ENCODE measurements around the gene RAD51B. TPM values are rescaled to one million over a fixed set of nuclear protein-coding genes. Genes with fewer than 3 reads are reported as not detected.

The RAD51B gene
- total and polyA plus RNA-seq, 4 donors, result 2.5 to 95.0 (median 9.6) TPM

DNA sequence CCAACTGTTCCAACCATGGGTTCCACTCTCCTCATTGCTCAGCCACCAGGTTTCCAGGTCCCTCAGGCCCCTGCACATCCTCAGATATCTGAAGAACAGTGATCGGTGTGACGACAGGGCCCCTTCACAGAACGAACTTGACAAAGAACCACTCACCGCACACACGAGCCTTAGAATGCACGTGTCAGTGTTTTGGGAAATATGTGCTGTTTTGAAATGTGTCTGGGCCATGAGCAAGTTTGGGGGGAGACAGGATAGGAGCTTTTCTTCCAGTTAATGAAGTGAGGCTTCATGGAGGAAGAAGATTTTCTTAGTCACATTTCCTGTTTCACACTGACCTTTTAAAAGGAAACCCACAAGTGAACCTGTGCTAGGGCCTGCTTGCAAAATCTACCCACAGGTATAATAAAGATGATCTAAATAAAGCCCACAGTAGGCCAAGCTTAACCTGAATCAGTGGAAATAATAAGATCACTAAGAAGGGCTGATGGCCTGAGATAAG is 914.7 kb downstream of the RAD51B start:
- DNase-seq (peak in 1 of 3 donors; percentile 56), ATAC-seq (ENCODE audit: insufficient read depth, low FRiP score) (no peak)
- Histone ChIP-seq H3K27me3 (ENCODE audit: control insufficient read depth in 3 of 3, insufficient read depth in 3 of 3, low read length in 2 of 3) (no peaks in the 10 kb centered on the region), H3K27ac (ENCODE audit: low read depth in 1 of 2, low read length in 1 of 2) (peak overlapping the region in 1 of 2 donors; percentile 74), H3K4me1 (ENCODE audit: control insufficient read depth in 5 of 5, insufficient read depth in 5 of 5, low read length in 5 of 5) (peaks cover 5 to 52% (median 15%) of the 10 kb centered on the region in 5 donors), H3K4me3 (no peak overlapping the region), H3K9ac (ENCODE audit: insufficient read depth in 1 of 2, low read length in 2 of 2) (no peak overlapping the region), H3K9me3 (ENCODE audit: control insufficient read depth in 4 of 4, insufficient read depth in 3 of 4, low read length in 3 of 4) (no peaks in the 10 kb centered on the region), H3K36me3 (ENCODE audit: control insufficient read depth in 4 of 4, insufficient read depth in 4 of 4, low read length in 4 of 4) (no peaks in the 10 kb centered on the region)
- 27 to 58% methylated on average over 6 of the region's 6 CpGs for WGBS, 2 donors
- TF ChIP-seq, protein P1, sequence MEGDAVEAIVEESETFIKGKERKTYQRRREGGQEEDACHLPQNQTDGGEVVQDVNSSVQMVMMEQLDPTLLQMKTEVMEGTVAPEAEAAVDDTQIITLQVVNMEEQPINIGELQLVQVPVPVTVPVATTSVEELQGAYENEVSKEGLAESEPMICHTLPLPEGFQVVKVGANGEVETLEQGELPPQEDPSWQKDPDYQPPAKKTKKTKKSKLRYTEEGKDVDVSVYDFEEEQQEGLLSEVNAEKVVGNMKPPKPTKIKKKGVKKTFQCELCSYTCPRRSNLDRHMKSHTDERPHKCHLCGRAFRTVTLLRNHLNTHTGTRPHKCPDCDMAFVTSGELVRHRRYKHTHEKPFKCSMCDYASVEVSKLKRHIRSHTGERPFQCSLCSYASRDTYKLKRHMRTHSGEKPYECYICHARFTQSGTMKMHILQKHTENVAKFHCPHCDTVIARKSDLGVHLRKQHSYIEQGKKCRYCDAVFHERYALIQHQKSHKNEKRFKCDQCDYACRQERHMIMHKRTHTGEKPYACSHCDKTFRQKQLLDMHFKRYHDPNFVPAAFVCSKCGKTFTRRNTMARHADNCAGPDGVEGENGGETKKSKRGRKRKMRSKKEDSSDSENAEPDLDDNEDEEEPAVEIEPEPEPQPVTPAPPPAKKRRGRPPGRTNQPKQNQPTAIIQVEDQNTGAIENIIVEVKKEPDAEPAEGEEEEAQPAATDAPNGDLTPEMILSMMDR (IDR thresholded peaks at IDR 0.05; ENCODE audit: control extremely low read depth, extremely low read depth), result no peak

DNA sequence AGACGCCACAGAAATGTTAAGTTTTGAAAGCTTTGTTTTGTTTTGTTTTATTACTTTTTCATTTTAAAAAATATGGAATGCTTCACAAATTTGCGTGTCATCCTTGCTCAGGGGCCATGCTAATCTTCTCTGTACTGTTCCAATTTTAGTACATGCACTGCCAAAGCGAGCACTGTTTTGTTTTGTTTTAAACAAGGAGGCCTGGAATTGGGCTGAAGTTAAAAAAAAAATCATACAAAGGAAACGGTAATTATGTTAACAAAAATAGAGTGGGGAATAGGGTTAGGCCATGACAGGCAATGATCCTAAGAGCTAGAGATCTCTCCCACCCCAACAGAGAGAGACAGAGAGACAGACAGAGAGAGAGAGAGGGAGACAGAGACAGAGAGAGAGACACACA is 916.3 kb downstream of the RAD51B start:
- H3K36me3 ChIP-seq (ENCODE audit: control insufficient read depth in 4 of 4, insufficient read depth in 4 of 4, low read length in 4 of 4), result no peaks in the 10 kb centered on the region
- no peak for ATAC-seq (ENCODE audit: insufficient read depth, low FRiP score)
- H3K9ac ChIP-seq (ENCODE audit: insufficient read depth in 1 of 2, low read length in 2 of 2), result peak overlapping the region in 1 of 2 donors; percentile 61
- no peaks in the 10 kb centered on the region for H3K27me3 ChIP-seq (ENCODE audit: control insufficient read depth in 3 of 3, insufficient read depth in 3 of 3, low read length in 2 of 3)
- peaks cover 4 to 38% (median 13%) of the 10 kb centered on the region in 5 donors for H3K4me1 ChIP-seq (ENCODE audit: control insufficient read depth in 5 of 5, insufficient read depth in 5 of 5, low read length in 5 of 5)
- no peaks in the 10 kb centered on the region for H3K9me3 ChIP-seq (ENCODE audit: control insufficient read depth in 4 of 4, insufficient read depth in 3 of 4, low read length in 3 of 4)
- TF ChIP-seq, protein P1 (IDR thresholded peaks at IDR 0.05; ENCODE audit: control extremely low read depth, extremely low read depth), result no peak
- peak overlapping the region; percentile 30 to 38 for H3K27ac ChIP-seq (ENCODE audit: low read depth in 1 of 2, low read length in 1 of 2)
- WGBS, 2 donors, result 64 to 73% methylated on average over 4 of the region's 4 CpGs
- no peak overlapping the region for H3K4me3 ChIP-seq
- peak in 2 of 3 donors; percentile 64 to 75 for DNase-seq

DNA sequence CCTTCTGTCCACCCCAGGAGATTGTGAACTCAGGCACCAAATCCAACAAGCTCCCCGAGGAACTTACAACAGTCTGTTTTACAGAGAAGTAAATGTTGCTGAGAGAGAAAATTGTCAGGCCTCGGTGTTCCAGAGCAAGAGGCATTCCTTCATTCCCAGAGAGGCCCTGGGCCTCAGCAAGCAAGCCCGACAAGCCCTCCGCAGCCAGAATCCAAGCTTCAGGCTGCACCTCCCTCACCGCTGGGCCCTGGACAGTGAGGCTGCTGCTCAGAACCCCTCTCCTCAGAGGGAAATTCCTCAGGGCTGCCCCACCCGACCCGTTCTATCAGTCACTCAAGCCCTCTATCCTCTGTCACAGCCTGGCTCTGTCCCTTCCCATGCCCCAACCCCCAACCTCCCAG is 916.9 kb downstream of the RAD51B start:
- Histone ChIP-seq H3K4me1 (ENCODE audit: control insufficient read depth in 5 of 5, insufficient read depth in 5 of 5, low read length in 5 of 5) (peaks cover 0 to 32% (median 12%) of the 10 kb centered on the region in 5 donors), H3K9ac (ENCODE audit: insufficient read depth in 1 of 2, low read length in 2 of 2) (peak overlapping the region in 1 of 2 donors; percentile 61), H3K9me3 (ENCODE audit: control insufficient read depth in 4 of 4, insufficient read depth in 3 of 4, low read length in 3 of 4) (peaks cover 0 to 3% (median 0%) of the 10 kb centered on the region in 4 donors), H3K27ac (ENCODE audit: low read depth in 1 of 2, low read length in 1 of 2) (peak overlapping the region; percentile 30 to 38), H3K4me3 (no peak overlapping the region), H3K36me3 (ENCODE audit: control insufficient read depth in 4 of 4, insufficient read depth in 4 of 4, low read length in 4 of 4) (no peaks in the 10 kb centered on the region), H3K27me3 (ENCODE audit: control insufficient read depth in 3 of 3, insufficient read depth in 3 of 3, low read length in 2 of 3) (no peaks in the 10 kb centered on the region)
- WGBS, 2 donors, result 50 to 55% methylated on average over 7 of the region's 7 CpGs
- ATAC-seq (ENCODE audit: insufficient read depth, low FRiP score) (no peak), DNase-seq (peak; percentile 46 to 64 (median 54))
- TF ChIP-seq, protein P1 (IDR thresholded peaks at IDR 0.05; ENCODE audit: control extremely low read depth, extremely low read depth), result no peak

DNA sequence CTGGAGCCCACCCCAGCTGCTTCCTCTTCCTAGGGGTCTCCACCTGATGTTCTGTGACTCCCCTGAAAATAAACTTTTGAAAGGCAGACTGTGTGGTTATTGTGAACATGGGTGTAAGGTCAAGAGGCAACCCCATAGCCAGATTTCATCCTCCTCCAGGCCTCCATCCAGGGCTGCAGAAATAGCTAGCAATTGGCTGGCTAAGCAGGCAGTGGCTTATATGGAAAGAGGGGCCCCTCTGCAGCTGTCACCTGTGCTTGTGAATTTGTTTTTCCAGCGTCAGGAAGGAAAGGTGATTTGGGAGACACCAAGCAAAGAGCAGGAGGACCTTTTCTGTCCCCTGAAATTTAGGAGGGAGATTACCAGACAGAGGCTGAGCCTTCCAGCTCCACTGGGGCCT is 917.5 kb downstream of the RAD51B start:
- no peak overlapping the region for H3K27ac ChIP-seq (ENCODE audit: low read depth in 1 of 2, low read length in 1 of 2)
- no peak overlapping the region for H3K4me3 ChIP-seq
- no peak overlapping the region for H3K9ac ChIP-seq (ENCODE audit: insufficient read depth in 1 of 2, low read length in 2 of 2)
- WGBS, 2 donors, result 92 to 100% methylated on average over 1 of the region's 1 CpG
- no peak for ATAC-seq (ENCODE audit: insufficient read depth, low FRiP score)
- no peaks in the 10 kb centered on the region for H3K36me3 ChIP-seq (ENCODE audit: control insufficient read depth in 4 of 4, insufficient read depth in 4 of 4, low read length in 4 of 4)
- peaks cover 0 to 3% (median 0%) of the 10 kb centered on the region in 4 donors for H3K9me3 ChIP-seq (ENCODE audit: control insufficient read depth in 4 of 4, insufficient read depth in 3 of 4, low read length in 3 of 4)
- TF ChIP-seq, protein P1 (IDR thresholded peaks at IDR 0.05; ENCODE audit: control extremely low read depth, extremely low read depth), result no peak
- peaks cover 0 to 28% (median 14%) of the 10 kb centered on the region in 5 donors for H3K4me1 ChIP-seq (ENCODE audit: control insufficient read depth in 5 of 5, insufficient read depth in 5 of 5, low read length in 5 of 5)
- H3K27me3 ChIP-seq (ENCODE audit: control insufficient read depth in 3 of 3, insufficient read depth in 3 of 3, low read length in 2 of 3), result no peaks in the 10 kb centered on the region
- DNase-seq, result no peak
